WTC11 (cell line): Measurements from ENCODE around the gene LYZ.

ENCODE experiments used
- CREB1 ChIP-seq: sonication (generic); formaldehyde crosslinking; IDR thresholded peaks from 2 replicates; pipeline ENCODE4 v1.8.0; 2023; ENCODE audit warnings: mild to moderate bottlenecking, missing genetic modification reagents
- CTCF ChIP-seq: fragments of 200-600 bp; IDR thresholded peaks from 2 replicates; pipeline ENCODE4 v1.8.0; 2022; ENCODE audit warnings: antibody characterized with exemption
- JUN ChIP-seq: sonication (generic); formaldehyde crosslinking; IDR thresholded peaks from 2 replicates; pipeline ENCODE4 v1.8.0; 2023; ENCODE audit warnings: mild to moderate bottlenecking, missing genetic modification reagents
- MAX ChIP-seq: sonication (generic); formaldehyde crosslinking; IDR thresholded peaks from 2 replicates; pipeline ENCODE4 v1.8.0; 2022; ENCODE audit warnings: mild to moderate bottlenecking, missing genetic modification reagents
- ZNF138 ChIP-seq: sonication (generic); formaldehyde crosslinking; conservative IDR thresholded peaks from 2 replicates; pipeline ENCODE4 v1.8.1; 2022; ENCODE audit warnings: mild to moderate bottlenecking, moderate library complexity, missing genetic modification reagents

- no peak for TF ChIP-seq CTCF
- no peak for TF ChIP-seq CREB1 (CRISPR knock-in tag)
- no peak for TF ChIP-seq JUN (CRISPR knock-in tag)
- TF ChIP-seq ZNF138 = no peak
- TF ChIP-seq MAX = no peak
Observed at GRCh38 chr12:69341328-69341727, 6.9 kb upstream of the LYZ start.
